IPS-15b (cell line): ENCODE data around the gene KCNAB2.
"Not testable (repeated sequence)": the region's sequence is repeated elsewhere in the genome, so short reads cannot be mapped to it uniquely, and the experiment has no call there.

ENCODE experiments used
- H3K27me3 ChIP-seq: one replicate; pipeline ENCODE4 v1.6.1; 2013; ENCODE audit warnings: low read length; ENCODE audit not compliant: control insufficient read depth, insufficient read depth
- H3K36me3 ChIP-seq: one replicate; pipeline ENCODE4 v1.6.1; 2013; ENCODE audit warnings: low read length; ENCODE audit not compliant: control insufficient read depth, insufficient read depth
- H3K4me1 ChIP-seq: one replicate; pipeline ENCODE4 v1.6.1; 2013; ENCODE audit warnings: mild to moderate bottlenecking, low read length; ENCODE audit not compliant: control insufficient read depth, insufficient read depth
- H3K4me3 ChIP-seq: one replicate; pipeline ENCODE4 v1.5.1; 2013; ENCODE audit warnings: low read depth, low read length
- H3K9ac ChIP-seq: one replicate; pipeline ENCODE4 v1.6.1; 2013; ENCODE audit warnings: low read depth, mild to moderate bottlenecking, low read length
- H3K9me3 ChIP-seq: one replicate; pipeline ENCODE4 v1.6.1; 2013; ENCODE audit warnings: mild to moderate bottlenecking, low read length; ENCODE audit not compliant: control insufficient read depth, insufficient read depth

The KCNAB2 gene

GRCh38 chr1:6012529-6013318 is 33.0 kb upstream of the KCNAB2 start:
- Histone ChIP-seq H3K9me3 (no peaks in the 10 kb centered on the region), H3K9ac (no peak overlapping the region), H3K4me1 (no peaks in the 10 kb centered on the region), H3K36me3 (no peaks in the 10 kb centered on the region), H3K4me3 (no peak overlapping the region), H3K27me3 (no peaks in the 10 kb centered on the region)

GRCh38 chr1:6013491-6013890 is 32.2 kb upstream of the KCNAB2 start:
- no peak overlapping the region for H3K9ac ChIP-seq
- no peaks in the 10 kb centered on the region for H3K9me3 ChIP-seq
- no peaks in the 10 kb centered on the region for H3K4me1 ChIP-seq
- H3K27me3 ChIP-seq, result no peaks in the 10 kb centered on the region
- no peak overlapping the region for H3K4me3 ChIP-seq
- no peaks in the 10 kb centered on the region for H3K36me3 ChIP-seq

- no peaks in the 10 kb centered on the region for H3K4me1 ChIP-seq
- H3K36me3 ChIP-seq, result no peaks in the 10 kb centered on the region
- H3K4me3 ChIP-seq, result no peak overlapping the region
- H3K27me3 ChIP-seq, result no peaks in the 10 kb centered on the region
- H3K9ac ChIP-seq, result no peak overlapping the region
- no peaks in the 10 kb centered on the region for H3K9me3 ChIP-seq
Measured at GRCh38 chr1:6014130-6014999, 31.3 kb upstream of the KCNAB2 start.

GRCh38 chr1:6016191-6016865 is 29.4 kb upstream of the KCNAB2 start:
- Histone ChIP-seq H3K4me3 (no peak overlapping the region), H3K4me1 (no peaks in the 10 kb centered on the region)

GRCh38 chr1:6017654-6018053 is 28.0 kb upstream of the KCNAB2 start:
- not testable (repeated sequence) for H3K36me3 ChIP-seq, H3K4me3 ChIP-seq, H3K9me3 ChIP-seq, H3K27me3 ChIP-seq, H3K4me1 ChIP-seq, H3K9ac ChIP-seq

More at GRCh38 chr1:6016191-6016865, 29.4 kb upstream of the KCNAB2 start:
- no peaks in the 10 kb centered on the region for H3K9me3 ChIP-seq
- H3K27me3 ChIP-seq, result no peaks in the 10 kb centered on the region
- no peak overlapping the region for H3K9ac ChIP-seq
- no peaks in the 10 kb centered on the region for H3K36me3 ChIP-seq

- Histone ChIP-seq H3K9me3 (no peaks in the 10 kb centered on the region), H3K9ac (no peak overlapping the region), H3K4me1 (no peaks in the 10 kb centered on the region), H3K4me3 (no peak overlapping the region), H3K27me3 (no peaks in the 10 kb centered on the region), H3K36me3 (no peaks in the 10 kb centered on the region)
Measured at GRCh38 chr1:6019166-6019845, 26.4 kb upstream of the KCNAB2 start.

GRCh38 chr1:6022193-6022592 is 23.5 kb upstream of the KCNAB2 start:
- Histone ChIP-seq H3K9me3 (no peaks in the 10 kb centered on the region), H3K27me3 (no peaks in the 10 kb centered on the region), H3K36me3 (no peaks in the 10 kb centered on the region), H3K4me1 (no peaks in the 10 kb centered on the region), H3K4me3 (no peak overlapping the region), H3K9ac (no peak overlapping the region)

GRCh38 chr1:6023346-6023745 is 22.3 kb upstream of the KCNAB2 start:
- H3K27me3 ChIP-seq, result no peaks in the 10 kb centered on the region
- no peaks in the 10 kb centered on the region for H3K4me1 ChIP-seq
- no peak overlapping the region for H3K4me3 ChIP-seq
- H3K36me3 ChIP-seq, result no peaks in the 10 kb centered on the region
- H3K9me3 ChIP-seq, result no peaks in the 10 kb centered on the region
- no peak overlapping the region for H3K9ac ChIP-seq

- H3K9ac ChIP-seq, result no peak overlapping the region
- H3K4me3 ChIP-seq, result no peak overlapping the region
- no peaks in the 10 kb centered on the region for H3K27me3 ChIP-seq
- no peaks in the 10 kb centered on the region for H3K4me1 ChIP-seq
- H3K36me3 ChIP-seq, result no peaks in the 10 kb centered on the region
- H3K9me3 ChIP-seq, result no peaks in the 10 kb centered on the region
Measured at GRCh38 chr1:6024376-6024775, 21.3 kb upstream of the KCNAB2 start.

GRCh38 chr1:6025269-6026094 is 20.2 kb upstream of the KCNAB2 start:
- H3K27me3 ChIP-seq, result no peaks in the 10 kb centered on the region
- no peaks in the 10 kb centered on the region for H3K36me3 ChIP-seq
- H3K4me1 ChIP-seq, result no peaks in the 10 kb centered on the region
- H3K9me3 ChIP-seq, result no peaks in the 10 kb centered on the region
- H3K9ac ChIP-seq, result no peak overlapping the region
- no peak overlapping the region for H3K4me3 ChIP-seq
